ENCODE data around the gene TRIO.

TRIO gene

GRCh38 chr5:14239404-14239803 lies 96.3 kb downstream of the TRIO start:
- no peak overlapping the region for H3K4me3 ChIP-seq (replicated peaks in 1 of 2; ENCODE audit: low read depth in 2 of 2, low read length in 2 of 2)
- TF ChIP-seq, protein P1, sequence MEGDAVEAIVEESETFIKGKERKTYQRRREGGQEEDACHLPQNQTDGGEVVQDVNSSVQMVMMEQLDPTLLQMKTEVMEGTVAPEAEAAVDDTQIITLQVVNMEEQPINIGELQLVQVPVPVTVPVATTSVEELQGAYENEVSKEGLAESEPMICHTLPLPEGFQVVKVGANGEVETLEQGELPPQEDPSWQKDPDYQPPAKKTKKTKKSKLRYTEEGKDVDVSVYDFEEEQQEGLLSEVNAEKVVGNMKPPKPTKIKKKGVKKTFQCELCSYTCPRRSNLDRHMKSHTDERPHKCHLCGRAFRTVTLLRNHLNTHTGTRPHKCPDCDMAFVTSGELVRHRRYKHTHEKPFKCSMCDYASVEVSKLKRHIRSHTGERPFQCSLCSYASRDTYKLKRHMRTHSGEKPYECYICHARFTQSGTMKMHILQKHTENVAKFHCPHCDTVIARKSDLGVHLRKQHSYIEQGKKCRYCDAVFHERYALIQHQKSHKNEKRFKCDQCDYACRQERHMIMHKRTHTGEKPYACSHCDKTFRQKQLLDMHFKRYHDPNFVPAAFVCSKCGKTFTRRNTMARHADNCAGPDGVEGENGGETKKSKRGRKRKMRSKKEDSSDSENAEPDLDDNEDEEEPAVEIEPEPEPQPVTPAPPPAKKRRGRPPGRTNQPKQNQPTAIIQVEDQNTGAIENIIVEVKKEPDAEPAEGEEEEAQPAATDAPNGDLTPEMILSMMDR (IDR thresholded peaks at IDR 0.05; ENCODE audit: low read depth, low read length) = no peak
- DNase-seq (ENCODE audit: low read depth in 2 of 2) = no peak

DNA sequence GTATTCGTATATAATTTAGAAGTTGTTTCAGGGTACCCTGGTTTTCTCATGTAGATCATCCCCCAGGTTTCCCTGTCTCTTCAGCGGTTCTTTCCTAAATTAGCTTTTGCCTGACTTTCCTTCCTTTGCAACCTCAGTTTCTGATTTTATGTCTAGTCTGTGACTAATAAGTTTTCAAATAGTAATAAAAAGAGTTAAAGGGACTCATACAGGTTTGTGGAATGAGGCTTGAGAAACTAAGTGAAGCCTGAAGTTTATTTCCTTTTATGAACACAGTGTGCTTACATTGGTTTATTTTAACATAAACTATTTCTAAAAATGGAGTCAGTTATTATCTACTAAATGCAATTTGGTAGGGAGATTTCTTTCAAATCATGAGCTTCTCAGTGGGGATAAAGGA lies 96.8 kb downstream of the TRIO start:
- TF ChIP-seq, protein P1 (IDR thresholded peaks at IDR 0.05; ENCODE audit: low read depth, low read length) = no peak
- DNase-seq (ENCODE audit: low read depth in 2 of 2) = no peak
- H3K4me3 ChIP-seq (replicated peaks in 1 of 2; ENCODE audit: low read depth in 2 of 2, low read length in 2 of 2) = no peak overlapping the region

- peak; percentile 33 to 41 for DNase-seq (ENCODE audit: low read depth in 2 of 2)
- TF ChIP-seq, protein P1 (IDR thresholded peaks at IDR 0.05; ENCODE audit: low read depth, low read length) = no peak
- no peak overlapping the region for H3K4me3 ChIP-seq (replicated peaks in 1 of 2; ENCODE audit: low read depth in 2 of 2, low read length in 2 of 2)
Observed at GRCh38 chr5:14240359-14240758, 97.2 kb downstream of the TRIO start.

- TF ChIP-seq, protein P1 (IDR thresholded peaks at IDR 0.05; ENCODE audit: low read depth, low read length) = no peak
- DNase-seq (ENCODE audit: low read depth in 2 of 2) = no peak
- no peak overlapping the region for H3K4me3 ChIP-seq (replicated peaks in 1 of 2; ENCODE audit: low read depth in 2 of 2, low read length in 2 of 2)
Observed at GRCh38 chr5:14241141-14241540, 98.0 kb downstream of the TRIO start.

GRCh38 chr5:14242447-14242846 lies 99.3 kb downstream of the TRIO start:
- H3K4me3 ChIP-seq (replicated peaks in 1 of 2; ENCODE audit: low read depth in 2 of 2, low read length in 2 of 2) = no peak overlapping the region
- no peak for DNase-seq (ENCODE audit: low read depth in 2 of 2)
- TF ChIP-seq, protein P1 (IDR thresholded peaks at IDR 0.05; ENCODE audit: low read depth, low read length) = no peak

GRCh38 chr5:14242871-14243383 lies 99.8 kb downstream of the TRIO start:
- TF ChIP-seq, protein P1 (IDR thresholded peaks at IDR 0.05; ENCODE audit: low read depth, low read length) = no peak
- no peak for DNase-seq (ENCODE audit: low read depth in 2 of 2)
- no peak overlapping the region for H3K4me3 ChIP-seq (replicated peaks in 1 of 2; ENCODE audit: low read depth in 2 of 2, low read length in 2 of 2)

DNA sequence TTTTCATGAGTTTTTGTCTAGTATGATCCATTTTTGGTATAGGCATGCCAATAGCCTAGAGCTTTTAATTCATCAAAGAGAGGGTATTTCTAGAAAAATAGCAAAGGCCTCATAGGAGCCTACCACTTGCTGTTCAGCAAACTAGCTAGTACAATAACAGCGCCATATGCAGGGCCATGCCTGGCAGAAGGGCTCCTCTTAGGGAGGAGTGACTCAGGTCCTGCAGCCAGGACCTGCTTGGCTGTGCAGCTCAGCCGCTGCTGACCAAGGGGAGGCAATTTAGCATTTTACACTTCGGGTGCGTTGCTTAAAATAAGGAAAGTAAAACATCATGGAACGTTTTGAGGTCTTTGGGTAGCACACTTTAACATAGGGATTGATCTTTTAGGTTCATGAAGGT lies 100.6 kb downstream of the TRIO start:
- no peak for DNase-seq (ENCODE audit: low read depth in 2 of 2)
- no peak overlapping the region for H3K4me3 ChIP-seq (replicated peaks in 1 of 2; ENCODE audit: low read depth in 2 of 2, low read length in 2 of 2)
- TF ChIP-seq, protein P1 (IDR thresholded peaks at IDR 0.05; ENCODE audit: low read depth, low read length) = no peak

Measured in cardiac fibroblast (primary cell).